HG03135 (cell line): ENCODE data around the gene YKT6.
"Not testable (repeated sequence)": the region's sequence is repeated elsewhere in the genome, so short reads cannot be mapped to it uniquely, and the experiment has no call there.

Experiments
- ATAC-seq: cut with Tn5 transposase; IDR thresholded peaks from one replicate; pipeline ENCODE4 v1.9.1; 2021; ENCODE audit warnings: mild to moderate bottlenecking, moderate library complexity; ENCODE audit not compliant: unreplicated experiment

The YKT6 gene

DNA sequence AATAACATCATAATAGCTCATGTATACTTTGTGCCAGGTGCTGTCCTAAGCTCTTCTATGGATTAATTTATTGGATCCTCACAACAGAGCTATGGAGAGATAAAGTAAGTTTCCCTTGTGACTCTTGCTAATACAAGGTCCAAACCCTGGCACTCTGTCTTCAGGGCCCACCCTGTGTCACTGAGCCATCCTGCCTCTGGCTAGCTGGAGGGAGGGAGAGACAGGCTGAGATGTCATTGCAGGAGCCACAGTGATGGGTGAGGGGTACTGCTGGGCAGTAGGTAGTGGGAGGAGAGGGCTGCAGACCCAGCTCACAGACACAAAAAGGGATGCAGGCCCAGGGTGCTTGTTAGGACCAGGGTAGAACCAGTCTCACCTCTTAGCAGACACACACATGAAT is 28.4 kb upstream of the YKT6 start:
- ATAC-seq, result no peak

DNA sequence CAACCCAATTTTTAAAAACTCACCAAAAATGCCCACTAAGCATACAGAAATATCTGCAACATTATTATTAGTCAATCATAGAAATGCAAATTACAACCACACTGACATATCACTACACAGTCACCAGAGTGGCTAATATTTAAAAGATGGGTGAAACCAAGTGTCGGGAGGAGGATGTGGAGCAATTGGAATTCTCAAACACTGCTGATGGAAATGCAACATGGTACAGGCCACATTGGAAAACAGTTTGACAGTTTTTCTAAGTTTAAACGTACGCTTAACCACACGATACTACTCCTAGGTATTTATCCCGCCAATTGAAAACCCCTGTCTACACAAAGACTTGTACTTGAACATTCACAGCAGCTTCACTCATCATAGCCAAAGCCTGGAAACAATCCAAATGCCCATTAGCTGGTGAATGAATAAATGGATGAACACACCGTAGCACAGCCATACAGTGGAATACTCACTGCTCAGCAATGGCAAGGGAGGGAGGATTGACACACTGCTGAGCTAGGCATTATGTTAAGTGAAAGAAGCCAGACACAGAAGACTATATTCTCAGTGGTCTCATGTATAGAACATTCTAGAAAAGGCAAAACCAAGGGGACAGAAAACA is 27.9 kb upstream of the YKT6 start:
- ATAC-seq, result no peak

DNA sequence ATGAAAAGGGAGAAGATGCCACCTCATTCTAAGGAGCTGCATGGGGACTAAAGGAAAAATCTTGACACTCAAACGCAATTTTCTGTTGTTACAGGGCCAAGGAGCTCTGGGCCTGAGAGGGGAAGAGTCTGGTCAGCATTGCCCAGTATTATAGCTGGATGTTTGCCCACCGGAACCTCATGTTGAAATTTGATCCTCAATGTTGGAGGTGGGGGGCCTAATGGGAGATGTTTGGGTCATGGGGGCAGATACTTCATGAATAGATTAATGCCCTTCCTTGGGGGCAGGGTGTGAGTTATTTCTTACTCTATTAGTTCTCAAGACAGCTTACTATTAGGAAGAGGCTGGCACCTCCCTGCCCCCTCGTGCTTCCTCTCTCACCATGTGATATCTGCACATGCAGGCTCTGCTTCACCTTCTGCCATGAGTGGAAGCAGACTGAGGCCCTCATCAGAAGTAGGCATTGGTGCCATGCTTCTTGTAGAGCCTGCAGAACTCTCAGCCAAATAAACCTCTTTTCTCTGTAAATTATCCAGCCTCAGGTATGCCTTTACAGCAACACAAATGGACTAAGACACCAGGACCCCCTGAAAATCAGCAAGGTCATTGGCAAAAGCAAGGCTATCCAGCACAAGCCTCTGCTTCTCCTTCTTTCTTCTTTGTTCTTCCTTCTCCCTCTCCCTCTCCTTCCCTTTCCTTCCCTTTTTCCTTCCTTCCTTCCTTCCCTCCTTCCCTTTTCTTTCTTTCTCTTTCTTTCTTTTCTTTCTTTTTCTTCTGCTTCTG is 26.7 kb upstream of the YKT6 start:
- no peak for ATAC-seq

DNA sequence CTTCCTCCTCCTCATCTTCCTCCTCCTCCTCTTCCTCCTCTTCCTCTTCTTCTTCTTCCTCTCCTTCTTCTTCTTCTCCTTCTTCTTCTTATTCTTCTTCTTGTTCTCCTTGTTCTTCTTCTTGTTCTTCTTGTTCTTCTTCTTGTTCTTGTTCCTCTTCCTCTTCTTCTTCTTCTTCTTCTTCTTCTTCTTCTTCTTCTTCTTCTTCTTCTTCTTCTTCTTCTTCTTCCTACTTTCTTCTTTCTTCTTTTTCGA is 26.2 kb upstream of the YKT6 start:
- not testable (repeated sequence) for ATAC-seq

DNA sequence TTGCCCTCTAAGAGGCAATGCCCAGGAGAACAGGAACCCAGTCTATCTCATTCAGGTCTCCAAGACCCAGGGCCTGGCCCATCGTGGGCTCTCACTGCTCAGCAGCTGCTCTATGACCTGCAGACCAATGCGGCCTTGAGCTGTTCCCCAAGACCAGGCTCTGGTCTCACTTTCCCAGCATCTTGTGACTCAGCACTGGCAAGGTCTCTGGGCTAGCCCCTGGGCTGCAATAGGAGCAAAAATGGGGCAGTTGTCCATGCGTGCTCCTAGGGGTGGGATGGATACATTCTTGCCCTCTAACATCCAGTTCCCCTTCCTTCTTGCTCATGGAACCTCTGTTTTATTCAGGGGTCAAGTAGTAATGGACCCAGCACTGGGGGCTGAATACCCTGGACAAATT is 25.0 kb upstream of the YKT6 start:
- ATAC-seq, result no peak

DNA sequence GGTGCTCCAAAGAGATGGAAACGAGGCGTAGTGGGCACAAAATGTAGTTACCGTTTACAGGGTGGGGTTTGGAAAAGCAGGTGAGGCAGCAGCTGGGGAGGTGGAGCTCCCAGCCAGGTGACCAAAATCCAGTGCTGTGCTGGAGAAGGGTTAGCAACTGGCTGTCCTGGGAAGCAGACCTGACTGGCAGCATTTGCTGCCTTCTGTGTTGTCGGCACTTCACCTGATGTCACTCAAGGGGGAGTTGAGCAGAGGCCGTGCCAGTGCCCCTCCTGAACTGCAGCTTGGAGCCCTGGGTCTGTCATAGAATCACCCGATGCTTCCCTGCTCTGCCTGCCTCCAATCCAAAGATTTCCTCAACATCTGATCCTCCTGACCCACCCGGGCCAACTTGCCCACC is 24.3 kb upstream of the YKT6 start:
- no peak for ATAC-seq

DNA sequence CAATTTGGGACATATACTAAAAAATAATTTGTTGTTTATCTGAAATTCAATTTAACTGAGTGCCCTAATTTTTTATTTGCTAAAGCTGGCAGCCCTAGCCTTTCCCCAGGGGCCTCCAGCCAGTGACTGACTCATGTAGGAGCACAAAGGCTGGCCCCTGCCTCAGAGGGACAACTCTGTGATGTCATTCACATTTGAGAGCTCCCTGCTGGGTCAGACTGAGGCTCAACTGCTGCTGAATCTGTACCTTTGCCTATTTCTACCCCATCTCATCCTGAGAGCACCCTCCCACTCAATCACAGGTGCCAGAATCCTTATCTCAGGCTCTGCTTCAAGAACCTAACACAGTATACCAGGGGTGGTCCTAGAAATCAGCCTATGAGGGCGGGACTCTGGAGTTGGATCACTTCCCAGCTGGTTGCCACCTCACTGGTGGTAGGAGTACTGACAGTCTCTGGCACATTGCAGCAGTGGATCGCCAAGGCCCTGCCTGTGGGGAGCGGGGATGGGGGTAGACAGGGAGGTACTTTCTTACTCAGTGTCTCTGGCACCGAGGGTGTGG is 23.1 kb upstream of the YKT6 start:
- no peak for ATAC-seq

DNA sequence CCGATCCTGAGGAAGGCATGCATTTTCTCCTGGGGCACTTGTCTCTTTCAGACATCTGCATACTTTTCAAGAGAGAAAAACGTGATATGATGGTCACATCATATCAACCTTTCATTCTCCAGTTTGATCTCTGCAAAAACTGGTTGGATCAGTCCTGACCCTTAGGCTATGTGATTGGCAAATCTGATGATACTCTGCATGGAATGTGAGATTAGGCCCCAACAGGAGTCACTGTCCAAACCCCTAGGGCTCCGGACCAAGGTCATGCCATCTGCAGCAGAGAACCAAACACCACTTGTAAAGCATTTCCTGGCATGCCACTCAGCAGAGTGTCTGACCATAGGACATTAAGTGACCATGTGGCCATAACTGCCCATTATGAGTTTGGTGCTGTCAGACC is 20.1 kb upstream of the YKT6 start:
- no peak for ATAC-seq

DNA sequence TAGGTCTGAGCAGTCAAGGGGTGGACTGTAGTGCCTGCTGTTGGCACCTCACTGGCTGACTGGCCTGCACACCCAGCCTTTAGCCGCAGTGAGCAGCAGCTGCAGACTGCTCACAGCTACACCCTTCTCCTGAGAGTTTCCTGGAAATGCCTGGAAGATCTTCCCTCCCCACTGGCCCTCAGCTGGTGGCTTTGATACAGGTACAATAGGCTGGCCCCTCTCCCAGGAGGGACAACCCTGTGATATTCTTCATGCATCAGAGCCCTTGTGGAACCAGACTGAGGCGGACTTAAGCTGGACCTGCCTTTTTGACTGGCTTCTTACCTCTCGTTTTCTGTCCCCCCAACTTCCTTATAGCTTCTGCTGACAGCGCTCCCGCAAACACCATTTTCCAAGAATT is 18.0 kb upstream of the YKT6 start:
- no peak for ATAC-seq

DNA sequence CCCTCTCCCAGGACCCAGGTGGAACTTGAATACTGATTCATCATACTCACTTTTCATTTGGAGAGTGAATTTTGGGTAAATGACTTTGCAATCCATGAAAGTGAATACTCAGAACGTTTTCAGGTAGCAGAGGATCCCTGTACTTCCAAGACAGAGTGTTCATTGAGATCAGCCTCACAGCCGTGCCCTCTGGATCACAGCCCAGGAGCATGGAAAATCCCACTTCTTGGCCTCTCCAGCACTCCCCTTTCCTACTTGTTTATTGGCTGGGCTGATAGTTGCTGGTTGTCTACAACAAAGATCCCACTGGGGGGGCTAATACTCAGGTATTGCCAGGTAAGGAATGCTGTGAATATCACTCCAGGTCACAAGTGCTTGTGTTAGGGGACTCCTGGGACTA is 17.4 kb upstream of the YKT6 start:
- ATAC-seq, result no peak

DNA sequence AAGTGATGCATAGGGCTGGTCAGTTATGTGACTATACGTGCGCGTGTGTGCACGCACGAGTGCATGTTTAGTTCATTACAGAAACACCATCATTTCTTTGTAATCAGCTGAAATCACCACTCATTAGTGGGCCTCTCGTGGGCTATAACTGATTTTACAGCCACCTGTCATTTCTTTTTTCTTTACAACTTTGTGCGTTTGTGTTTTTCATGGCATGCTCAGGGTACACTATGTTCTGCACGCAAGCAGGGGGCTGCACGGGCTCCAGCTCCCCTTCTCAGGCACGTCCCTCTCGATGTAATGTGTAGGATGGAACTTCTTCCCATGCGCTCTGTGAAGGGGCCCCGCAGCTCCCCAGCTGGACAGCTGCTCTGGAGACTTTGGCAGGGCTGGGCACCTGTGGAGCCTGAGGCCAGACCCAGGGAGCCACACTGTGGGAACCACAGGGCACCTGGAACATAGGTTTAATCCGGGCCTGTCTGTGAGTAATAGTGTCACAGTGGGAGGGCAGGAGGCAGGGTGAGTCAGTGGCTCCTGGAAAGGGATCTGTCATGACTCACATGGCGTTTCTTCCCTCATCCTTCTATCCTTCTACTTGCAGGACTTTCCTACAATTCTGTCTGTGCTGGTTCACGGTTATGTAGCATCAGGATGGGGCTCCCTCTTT is 16.4 kb upstream of the YKT6 start:
- no peak for ATAC-seq

DNA sequence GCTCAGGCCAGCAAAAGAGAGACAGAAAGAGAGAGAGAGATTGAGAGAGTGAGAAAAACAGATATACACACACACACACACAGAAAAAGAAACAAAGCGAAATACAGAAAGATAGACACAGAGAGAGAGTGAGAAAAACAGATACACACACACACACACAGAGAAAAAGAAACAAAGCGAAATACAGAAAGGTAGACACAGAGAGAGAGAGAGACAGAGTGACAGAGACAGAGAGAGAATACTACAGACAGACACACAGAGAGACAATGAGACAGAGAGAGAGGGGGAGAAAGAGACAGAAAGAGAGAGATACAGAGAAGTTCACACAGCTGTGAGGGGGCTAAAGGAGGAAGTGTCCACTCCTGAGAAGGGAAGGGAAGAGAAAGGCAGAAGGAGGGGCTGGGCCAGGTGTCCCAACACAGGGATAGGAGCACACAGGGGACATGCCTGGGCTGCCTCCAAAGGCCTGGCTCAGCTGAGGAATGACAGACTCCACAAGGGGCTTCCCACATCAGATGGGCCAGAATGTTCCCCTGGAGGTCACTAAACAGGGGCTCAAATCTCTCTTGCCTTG is 15.8 kb upstream of the YKT6 start:
- no peak for ATAC-seq

DNA sequence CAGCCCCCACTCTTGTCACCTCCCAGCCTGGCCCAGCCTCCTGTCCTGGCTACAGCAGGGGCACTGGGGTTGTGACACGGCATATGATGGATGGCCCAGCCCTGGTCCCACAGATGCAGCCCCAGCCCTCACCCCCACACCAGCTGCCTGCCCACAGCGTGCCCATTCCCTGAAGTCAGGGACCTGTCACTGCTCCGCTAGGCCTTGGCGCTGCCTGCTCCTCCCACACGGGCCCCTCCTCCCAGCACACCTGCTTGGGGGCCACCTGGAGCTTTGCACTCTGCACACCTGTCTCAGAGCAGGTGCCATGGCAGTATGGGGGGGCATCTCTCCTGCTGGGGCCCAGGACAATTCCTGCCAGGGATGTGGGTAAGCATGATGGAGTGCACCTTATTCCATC is 15.0 kb upstream of the YKT6 start:
- ATAC-seq, result no peak

DNA sequence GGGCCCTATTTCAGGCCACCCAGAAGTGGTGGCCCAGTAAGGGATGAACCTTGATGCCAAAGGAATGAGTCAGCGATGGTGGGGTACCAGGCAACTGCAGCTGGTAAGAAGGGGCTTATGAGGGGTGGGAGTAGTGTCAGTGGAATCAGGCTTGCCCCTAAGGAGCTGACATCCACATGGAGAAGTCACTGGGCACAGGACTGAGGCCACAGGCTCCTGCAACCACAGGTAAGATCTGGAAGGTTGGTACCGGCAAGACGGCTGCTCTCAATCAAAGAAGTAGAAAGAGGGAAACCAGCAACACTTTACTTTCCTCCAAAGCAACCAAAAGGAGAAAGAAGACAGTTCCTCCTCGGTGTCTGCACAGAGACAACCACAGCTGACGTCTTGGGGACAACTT is 14.0 kb upstream of the YKT6 start:
- no peak for ATAC-seq

DNA sequence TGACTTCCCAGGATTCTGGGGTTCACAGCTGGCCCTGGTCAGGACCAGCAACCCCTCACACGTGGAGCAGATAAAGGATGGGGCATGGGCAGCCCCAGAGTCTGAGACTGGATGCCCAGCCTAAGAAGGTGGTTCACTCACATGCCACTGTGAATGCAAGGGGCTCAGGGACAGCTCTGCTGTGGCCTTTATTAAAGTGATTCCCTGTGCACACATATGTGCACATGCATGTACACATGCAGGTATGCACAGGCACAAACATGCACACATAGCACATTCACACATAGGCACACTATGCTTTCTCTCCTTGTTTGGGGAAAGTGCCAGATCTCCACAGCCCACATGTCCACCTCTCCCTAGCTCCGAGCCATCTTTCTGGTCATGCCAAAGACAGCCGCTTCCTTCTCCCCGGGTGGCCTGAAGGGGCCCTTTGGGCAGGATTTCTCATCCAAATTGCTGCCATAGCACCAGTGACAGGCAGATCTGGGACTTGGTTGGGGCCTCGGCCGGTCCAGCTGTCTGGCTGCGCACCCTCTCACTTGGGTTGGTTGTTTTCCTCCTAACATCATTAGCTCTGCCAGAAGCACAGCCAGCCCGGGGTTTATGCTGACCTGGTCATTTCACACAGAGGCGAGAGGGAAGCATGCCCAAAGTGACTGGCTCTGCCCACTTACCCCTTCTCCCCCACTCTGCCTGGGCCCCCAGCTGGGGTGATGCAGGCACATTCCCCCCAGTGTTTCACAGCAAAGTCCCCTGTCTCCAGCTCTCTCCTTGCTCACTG is 13.0 kb upstream of the YKT6 start:
- no peak for ATAC-seq

DNA sequence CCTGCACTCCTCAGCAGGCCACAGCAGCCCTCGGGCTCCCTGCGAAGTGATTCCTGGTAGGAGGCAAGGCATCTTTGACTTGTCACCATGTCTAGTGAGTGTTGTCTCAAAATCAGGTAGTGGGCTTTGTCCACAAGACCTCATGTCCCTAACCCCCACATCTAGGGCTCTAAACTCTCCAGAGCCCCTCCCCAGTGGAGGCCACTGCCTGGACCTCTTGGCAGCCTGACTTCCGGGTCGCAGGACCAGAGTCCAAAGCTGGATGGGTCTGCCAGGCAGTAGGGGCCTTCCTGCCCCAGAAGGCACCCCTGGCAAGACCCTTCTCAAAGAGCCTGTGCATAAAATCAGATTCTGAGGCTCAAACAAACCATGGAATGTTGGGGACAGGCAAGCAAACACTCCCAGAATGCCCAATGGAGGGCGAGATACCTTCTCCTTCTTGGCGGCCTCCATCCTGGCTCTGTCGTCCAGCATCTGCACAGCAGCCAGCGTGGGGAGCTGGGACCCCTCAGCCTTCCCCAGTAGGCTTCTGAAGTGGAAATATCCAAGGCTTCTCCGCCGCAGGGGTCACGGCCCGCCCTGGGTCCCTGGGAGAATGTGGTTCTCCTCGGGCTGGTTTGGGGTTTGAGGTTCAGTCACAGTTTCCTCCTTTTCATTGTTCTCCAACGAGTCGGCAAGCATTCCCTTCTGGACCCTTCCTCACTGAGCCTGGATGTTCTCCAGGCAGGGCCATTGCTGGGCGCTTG is 12.1 kb upstream of the YKT6 start:
- no peak for ATAC-seq

DNA sequence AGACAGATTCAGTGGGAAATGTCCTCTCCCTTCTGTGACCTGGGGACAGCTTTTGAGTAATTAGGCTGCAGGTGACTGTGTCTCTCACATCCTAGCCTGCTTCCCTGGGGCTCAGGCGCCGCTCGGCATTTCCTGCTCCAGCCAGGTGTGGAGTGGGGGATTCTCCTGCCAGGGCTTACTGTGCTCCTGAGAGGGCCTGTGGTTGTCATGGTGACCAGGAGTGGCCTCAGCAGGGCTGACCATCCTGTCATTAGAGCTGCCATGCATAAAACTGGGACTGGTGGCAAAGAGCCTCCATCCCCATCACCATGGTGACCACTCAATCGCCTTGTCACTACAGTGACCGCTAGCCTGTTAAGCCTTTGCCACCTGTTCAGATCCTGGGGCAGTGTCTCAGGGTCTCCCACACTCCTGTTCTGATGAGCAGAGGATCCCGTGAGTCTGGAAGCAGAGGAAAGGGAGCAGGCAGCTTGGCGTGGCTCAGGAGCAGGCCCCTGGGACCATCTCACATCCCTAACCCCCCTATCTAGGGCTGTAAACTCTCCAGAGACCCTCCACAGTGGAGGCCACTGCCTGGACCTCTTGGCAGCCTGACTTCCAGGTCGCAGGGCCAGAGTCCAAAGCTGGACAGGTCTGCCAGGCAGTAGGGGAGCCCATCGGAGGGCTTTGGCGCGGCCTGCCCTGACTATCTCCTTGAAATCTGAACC is 11.3 kb upstream of the YKT6 start, which contains the start of gene GCK:
GCK (minus strand) TSS at position 154 of the 707 bp plus-strand sequence. CDS start 486 bp downstream, outside the sequence.
- no peak for ATAC-seq

DNA sequence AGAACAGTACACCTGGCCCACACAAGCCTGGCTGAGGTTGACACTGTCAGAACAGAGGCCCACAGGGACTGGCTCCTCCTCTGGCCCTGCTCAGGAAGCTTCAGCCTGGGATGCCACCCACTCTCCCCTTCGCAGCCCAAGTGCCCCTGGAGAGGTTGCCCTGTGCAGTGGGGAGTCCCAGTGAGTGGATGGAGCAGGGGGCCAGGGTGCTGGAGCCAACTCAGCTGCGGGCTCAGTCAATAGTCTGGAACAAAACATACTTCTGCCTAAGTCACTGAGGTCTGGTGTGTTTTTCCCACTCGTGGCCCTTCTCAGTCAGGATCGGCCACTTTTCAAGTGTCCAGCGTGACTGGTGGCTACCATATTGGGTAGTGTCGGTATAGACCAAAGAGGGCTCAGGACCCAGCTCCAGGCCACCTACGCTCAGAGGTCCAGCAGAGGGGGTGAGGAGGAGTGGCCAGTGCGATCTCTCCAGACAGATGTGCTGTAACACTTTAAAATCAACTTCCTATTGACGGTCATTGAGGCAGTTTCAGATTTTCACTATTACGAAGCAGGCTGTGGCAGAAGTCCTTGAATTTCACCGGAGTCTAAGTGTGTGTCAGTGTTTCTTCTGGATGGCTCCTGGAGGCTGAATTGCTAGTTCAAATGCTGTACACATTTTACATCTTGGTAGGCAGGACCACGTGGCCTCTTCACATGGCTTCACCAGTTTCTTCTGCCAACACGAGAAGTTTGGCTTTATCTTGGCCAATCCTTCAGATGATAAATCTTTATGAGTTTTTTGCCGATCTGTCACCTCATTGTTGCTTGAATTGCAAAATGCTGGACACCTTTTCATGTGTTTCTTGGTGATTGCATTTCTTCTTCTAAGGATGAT is 10.5 kb upstream of the YKT6 start:
- no peak for ATAC-seq

DNA sequence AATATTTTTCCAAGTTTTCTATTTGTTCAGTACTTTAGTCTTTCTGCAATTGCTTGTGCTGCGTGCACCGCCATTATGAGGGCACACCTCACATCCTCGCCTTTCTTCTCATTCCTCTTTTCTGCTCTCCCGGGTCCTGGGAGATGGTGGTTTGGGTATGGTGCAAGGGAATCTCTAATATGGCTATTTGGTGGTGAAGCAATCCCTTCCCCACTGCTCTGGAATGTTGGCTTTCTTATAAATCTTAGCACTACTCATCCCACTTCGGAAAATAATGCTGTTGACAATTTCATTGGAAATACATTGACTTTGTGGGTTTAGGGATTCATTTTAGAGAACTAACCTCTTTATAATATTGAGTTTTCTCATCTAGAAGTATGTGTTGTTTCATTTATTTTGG is 9.6 kb upstream of the YKT6 start:
- no peak for ATAC-seq
